HK-2 (cell line): Measurements from ENCODE around the gene DNAJB13.

ENCODE experiments used
- DNase-seq: peaks from one replicate; pipeline ENCODE4 v3.0.0-alpha.2; 2018; ENCODE audit not compliant: unreplicated experiment

DNAJB13 gene

GRCh38 chr11:74014880-74015279 is 64.1 kb downstream of the DNAJB13 start:
- no peak for DNase-seq

- DNase-seq: no peak
Observed at GRCh38 chr11:74015919-74016684, 65.3 kb downstream of the DNAJB13 start.

- DNase-seq: no peak
Observed at GRCh38 chr11:74017631-74018030, 66.8 kb downstream of the DNAJB13 start.

GRCh38 chr11:74018331-74019005 is 67.6 kb downstream of the DNAJB13 start:
- no peak for DNase-seq

GRCh38 chr11:74019104-74019738 is 68.4 kb downstream of the DNAJB13 start:
- DNase-seq: no peak

GRCh38 chr11:74019860-74020259 is 69.0 kb downstream of the DNAJB13 start:
- no peak for DNase-seq
